Thyroid gland (tissue), 4 donors: ENCODE measurements around the gene CNPPD1.

ENCODE experiments used
- POLR2A ChIP-seq, 2 donors: fragments of 450-650 bp; IDR thresholded peaks; one replicate each; pipeline ENCODE4 v1.6.1; 2017; ENCODE audit warnings: antibody characterized with exemption in 2 of 2, mild to moderate bottlenecking in 2 of 2, moderate library complexity in 1 of 2
- TF ChIP-seq, protein P1 (sequence below), 6 experiments: fragments of 200-600 bp in 3 of 6; fragments of 450-650 bp in 3 of 6; sonication (generic) in 3 of 6; IDR thresholded peaks; one replicate each; pipeline ENCODE4 v1.5.1; 2016 to 2019; ENCODE audit warnings: antibody characterized with exemption in 6 of 6, mild to moderate bottlenecking in 2 of 6, inconsistent platforms in 1 of 6, moderate library complexity in 1 of 6

DNA sequence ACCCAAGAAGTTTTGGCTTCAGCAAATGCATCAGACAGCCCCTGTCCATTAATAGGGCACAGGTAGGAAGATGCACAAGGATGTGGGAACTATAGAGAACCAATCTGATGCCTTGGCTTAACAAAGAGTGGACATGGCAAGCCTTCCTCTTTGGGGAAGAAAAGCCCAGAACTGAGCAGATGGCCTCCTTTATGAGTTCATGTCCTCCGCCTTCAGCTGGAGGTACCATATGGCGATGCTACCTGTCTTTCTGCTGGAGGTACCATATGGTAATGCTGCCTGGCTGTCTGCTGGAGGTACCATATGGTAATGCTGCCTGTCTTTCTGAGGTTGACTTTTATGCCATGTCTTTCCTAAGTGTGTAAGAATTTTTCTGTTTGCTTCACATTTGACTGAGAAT, 7.4 kb upstream of the CNPPD1 start:
- TF ChIP-seq, protein P1, sequence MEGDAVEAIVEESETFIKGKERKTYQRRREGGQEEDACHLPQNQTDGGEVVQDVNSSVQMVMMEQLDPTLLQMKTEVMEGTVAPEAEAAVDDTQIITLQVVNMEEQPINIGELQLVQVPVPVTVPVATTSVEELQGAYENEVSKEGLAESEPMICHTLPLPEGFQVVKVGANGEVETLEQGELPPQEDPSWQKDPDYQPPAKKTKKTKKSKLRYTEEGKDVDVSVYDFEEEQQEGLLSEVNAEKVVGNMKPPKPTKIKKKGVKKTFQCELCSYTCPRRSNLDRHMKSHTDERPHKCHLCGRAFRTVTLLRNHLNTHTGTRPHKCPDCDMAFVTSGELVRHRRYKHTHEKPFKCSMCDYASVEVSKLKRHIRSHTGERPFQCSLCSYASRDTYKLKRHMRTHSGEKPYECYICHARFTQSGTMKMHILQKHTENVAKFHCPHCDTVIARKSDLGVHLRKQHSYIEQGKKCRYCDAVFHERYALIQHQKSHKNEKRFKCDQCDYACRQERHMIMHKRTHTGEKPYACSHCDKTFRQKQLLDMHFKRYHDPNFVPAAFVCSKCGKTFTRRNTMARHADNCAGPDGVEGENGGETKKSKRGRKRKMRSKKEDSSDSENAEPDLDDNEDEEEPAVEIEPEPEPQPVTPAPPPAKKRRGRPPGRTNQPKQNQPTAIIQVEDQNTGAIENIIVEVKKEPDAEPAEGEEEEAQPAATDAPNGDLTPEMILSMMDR (IDR thresholded peaks at IDR 0.05): no peak
- TF ChIP-seq POLR2A (IDR thresholded peaks at IDR 0.05): no peak
